Measurements from ENCODE around the gene CCDC85C.

CCDC85C gene

GRCh38 chr14:99637624-99638023, 33.6 kb upstream of the CCDC85C start:
- TF ChIP-seq GATA1 (IDR thresholded peaks at IDR 0.05; ENCODE audit: low read depth, low read length) (no peak), POLR2A (IDR thresholded peaks at IDR 0.05; ENCODE audit: low read length) (no peak)
- DNase-seq: no peak

- no peak for DNase-seq
- TF ChIP-seq POLR2A (IDR thresholded peaks at IDR 0.05; ENCODE audit: low read length) (no peak), GATA1 (IDR thresholded peaks at IDR 0.05; ENCODE audit: low read depth, low read length) (no peak)
These were observed 32.5 kb upstream of the CCDC85C start for GRCh38 chr14:99636487-99636886.

- TF ChIP-seq GATA1 (IDR thresholded peaks at IDR 0.05; ENCODE audit: low read depth, low read length) (no peak), POLR2A (IDR thresholded peaks at IDR 0.05; ENCODE audit: low read length) (no peak)
- no peak for DNase-seq
These were observed 31.1 kb upstream of the CCDC85C start for GRCh38 chr14:99635116-99635515.

GRCh38 chr14:99634443-99634842, 30.4 kb upstream of the CCDC85C start:
- no peak for TF ChIP-seq GATA1 (IDR thresholded peaks at IDR 0.05; ENCODE audit: low read depth, low read length)
- no peak for TF ChIP-seq POLR2A (IDR thresholded peaks at IDR 0.05; ENCODE audit: low read length)

GRCh38 chr14:99633918-99634317, 29.9 kb upstream of the CCDC85C start:
- TF ChIP-seq GATA1 (IDR thresholded peaks at IDR 0.05; ENCODE audit: low read depth, low read length): no peak
- DNase-seq: no peak

More at GRCh38 chr14:99634443-99634842, 30.4 kb upstream of the CCDC85C start:
- no peak for DNase-seq

- TF ChIP-seq GATA1 (IDR thresholded peaks at IDR 0.05; ENCODE audit: low read depth, low read length) (no peak), POLR2A (IDR thresholded peaks at IDR 0.05; ENCODE audit: low read length) (no peak)
- DNase-seq: no peak
These were observed 29.1 kb upstream of the CCDC85C start for GRCh38 chr14:99633141-99633540.

- DNase-seq: no peak
- TF ChIP-seq POLR2A (IDR thresholded peaks at IDR 0.05; ENCODE audit: low read length): no peak
- TF ChIP-seq GATA1 (IDR thresholded peaks at IDR 0.05; ENCODE audit: low read depth, low read length): no peak
These were observed 28.5 kb upstream of the CCDC85C start for GRCh38 chr14:99632410-99633035.

GRCh38 chr14:99630202-99630601, 26.2 kb upstream of the CCDC85C start:
- TF ChIP-seq GATA1 (IDR thresholded peaks at IDR 0.05; ENCODE audit: low read depth, low read length) (no peak), POLR2A (IDR thresholded peaks at IDR 0.05; ENCODE audit: low read length) (no peak)

GRCh38 chr14:99628887-99629618, 25.0 kb upstream of the CCDC85C start:
- no peak for TF ChIP-seq GATA1 (IDR thresholded peaks at IDR 0.05; ENCODE audit: low read depth, low read length)
- TF ChIP-seq POLR2A (IDR thresholded peaks at IDR 0.05; ENCODE audit: low read length): no peak
- DNase-seq: peak; percentile 63 to 75

More at GRCh38 chr14:99630202-99630601, 26.2 kb upstream of the CCDC85C start:
- peak in 1 of 2 experiments; percentile 43 for DNase-seq

- no peak for DNase-seq
These were observed 23.7 kb upstream of the CCDC85C start for GRCh38 chr14:99627510-99628381.

GRCh38 chr14:99627100-99627499, 23.1 kb upstream of the CCDC85C start:
- DNase-seq: no peak
- TF ChIP-seq GATA1 (IDR thresholded peaks at IDR 0.05; ENCODE audit: low read depth, low read length) (no peak), POLR2A (IDR thresholded peaks at IDR 0.05; ENCODE audit: low read length) (no peak)

More at GRCh38 chr14:99627510-99628381, 23.7 kb upstream of the CCDC85C start:
- no peak for TF ChIP-seq POLR2A (IDR thresholded peaks at IDR 0.05; ENCODE audit: low read length)

GRCh38 chr14:99626041-99626648, 22.1 kb upstream of the CCDC85C start:
- no peak for DNase-seq
- no peak for TF ChIP-seq POLR2A (IDR thresholded peaks at IDR 0.05; ENCODE audit: low read length)

GRCh38 chr14:99625476-99625875, 21.5 kb upstream of the CCDC85C start:
- no peak for DNase-seq
- no peak for TF ChIP-seq POLR2A (IDR thresholded peaks at IDR 0.05; ENCODE audit: low read length)
- TF ChIP-seq GATA1 (IDR thresholded peaks at IDR 0.05; ENCODE audit: low read depth, low read length): no peak

- TF ChIP-seq GATA1 (IDR thresholded peaks at IDR 0.05; ENCODE audit: low read depth, low read length) (no peak), POLR2A (IDR thresholded peaks at IDR 0.05; ENCODE audit: low read length) (no peak)
- DNase-seq: no peak
These were observed 21.0 kb upstream of the CCDC85C start for GRCh38 chr14:99624971-99625370.

Measured in erythroblast (primary cell).